Measurements from ENCODE around the gene COG5.

- TF ChIP-seq CTCF (IDR thresholded peaks at IDR 0.05): no peak
- TF ChIP-seq POLR2A (IDR thresholded peaks at IDR 0.05): no peak
Observed at GRCh38 chr7:107309296-107309695, 254.4 kb downstream of the COG5 start.

Data from right lobe of liver (tissue), 4 donors.